ENCODE results near the gene DPEP2NB.

DNA sequence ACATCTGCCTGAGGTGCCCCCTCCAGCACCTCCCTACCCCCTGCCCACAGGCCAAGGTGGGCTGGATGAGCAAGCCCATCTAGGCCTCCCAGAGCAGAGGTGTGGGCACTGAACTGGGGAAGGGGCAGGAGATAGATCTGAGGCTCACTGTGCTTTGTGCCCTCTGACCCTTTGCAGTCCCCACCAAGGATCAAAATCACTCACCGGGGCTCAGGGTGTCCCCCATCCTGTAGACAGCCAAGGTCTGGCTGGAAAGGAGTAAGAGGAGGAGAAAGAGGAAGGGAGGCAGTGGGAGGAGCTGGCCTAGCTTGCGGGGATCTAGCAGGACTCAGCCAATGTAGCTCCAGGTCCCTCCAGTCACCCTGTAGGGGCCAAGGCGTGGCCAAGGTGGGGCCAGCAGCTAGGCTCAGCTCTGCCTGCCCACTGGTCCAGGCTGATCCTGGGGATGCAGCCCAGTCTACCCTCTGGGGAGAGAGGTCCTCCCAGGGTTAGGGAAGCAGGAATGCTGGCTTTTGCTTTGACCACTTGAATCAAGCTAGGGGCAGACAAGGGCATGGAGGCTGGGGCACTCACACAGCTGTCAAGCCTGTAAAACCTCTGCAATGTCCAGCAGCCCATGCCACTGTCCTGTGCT lies 49.0 kb downstream of the DPEP2NB start:
- TF ChIP-seq, protein P1, sequence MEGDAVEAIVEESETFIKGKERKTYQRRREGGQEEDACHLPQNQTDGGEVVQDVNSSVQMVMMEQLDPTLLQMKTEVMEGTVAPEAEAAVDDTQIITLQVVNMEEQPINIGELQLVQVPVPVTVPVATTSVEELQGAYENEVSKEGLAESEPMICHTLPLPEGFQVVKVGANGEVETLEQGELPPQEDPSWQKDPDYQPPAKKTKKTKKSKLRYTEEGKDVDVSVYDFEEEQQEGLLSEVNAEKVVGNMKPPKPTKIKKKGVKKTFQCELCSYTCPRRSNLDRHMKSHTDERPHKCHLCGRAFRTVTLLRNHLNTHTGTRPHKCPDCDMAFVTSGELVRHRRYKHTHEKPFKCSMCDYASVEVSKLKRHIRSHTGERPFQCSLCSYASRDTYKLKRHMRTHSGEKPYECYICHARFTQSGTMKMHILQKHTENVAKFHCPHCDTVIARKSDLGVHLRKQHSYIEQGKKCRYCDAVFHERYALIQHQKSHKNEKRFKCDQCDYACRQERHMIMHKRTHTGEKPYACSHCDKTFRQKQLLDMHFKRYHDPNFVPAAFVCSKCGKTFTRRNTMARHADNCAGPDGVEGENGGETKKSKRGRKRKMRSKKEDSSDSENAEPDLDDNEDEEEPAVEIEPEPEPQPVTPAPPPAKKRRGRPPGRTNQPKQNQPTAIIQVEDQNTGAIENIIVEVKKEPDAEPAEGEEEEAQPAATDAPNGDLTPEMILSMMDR (IDR thresholded peaks at IDR 0.05), result no peak
- TF ChIP-seq POLR2A (IDR thresholded peaks at IDR 0.05; ENCODE audit: low read depth), result no peak
- peak; percentile 24 to 48 for TF ChIP-seq POLR2AphosphoS5 (IDR thresholded peaks at IDR 0.05)
